A673 (cell line): Measurements from ENCODE around the gene TERT.

Experiments
- EZH2 ChIP-seq: fragments of 200-600 bp; sonication (generic); IDR thresholded peaks from 2 replicates; pipeline ENCODE4 v1.6.1; 2017; ENCODE audit warnings: borderline replicate concordance, low read depth, mild to moderate bottlenecking, mixed read lengths, antibody characterized with exemption, low read length; ENCODE audit not compliant: poor library complexity, severe bottlenecking
- TF ChIP-seq, protein P1 (sequence below): fragments of 300-800, 200-600 bp; sonication (generic); conservative IDR thresholded peaks from 2 replicates; pipeline ENCODE4 v1.5.1; 2017; ENCODE audit warnings: low read depth, mild to moderate bottlenecking, antibody characterized with exemption, low read length, moderate library complexity, mixed read lengths

DNA sequence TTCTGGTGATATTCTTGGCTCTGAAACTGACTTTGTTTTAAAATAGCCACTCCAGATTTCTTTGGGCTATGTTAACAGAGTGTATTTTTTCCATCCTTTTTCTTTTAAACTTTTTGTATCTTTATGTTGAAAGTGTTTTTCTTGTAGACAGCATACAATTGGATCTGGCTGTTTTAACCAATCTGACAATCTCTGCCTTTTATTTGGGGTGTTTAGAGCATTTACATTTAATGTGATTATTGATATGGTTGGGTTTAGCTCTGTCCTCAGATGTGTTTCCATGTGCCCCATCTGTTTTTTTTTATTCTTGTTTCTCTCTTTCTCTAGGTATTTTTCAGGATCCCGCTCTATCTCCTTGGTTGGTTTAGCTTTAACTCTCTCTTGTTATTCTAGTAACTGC is 59.0 kb downstream of the TERT start:
- no peak for TF ChIP-seq EZH2
- TF ChIP-seq, protein P1, sequence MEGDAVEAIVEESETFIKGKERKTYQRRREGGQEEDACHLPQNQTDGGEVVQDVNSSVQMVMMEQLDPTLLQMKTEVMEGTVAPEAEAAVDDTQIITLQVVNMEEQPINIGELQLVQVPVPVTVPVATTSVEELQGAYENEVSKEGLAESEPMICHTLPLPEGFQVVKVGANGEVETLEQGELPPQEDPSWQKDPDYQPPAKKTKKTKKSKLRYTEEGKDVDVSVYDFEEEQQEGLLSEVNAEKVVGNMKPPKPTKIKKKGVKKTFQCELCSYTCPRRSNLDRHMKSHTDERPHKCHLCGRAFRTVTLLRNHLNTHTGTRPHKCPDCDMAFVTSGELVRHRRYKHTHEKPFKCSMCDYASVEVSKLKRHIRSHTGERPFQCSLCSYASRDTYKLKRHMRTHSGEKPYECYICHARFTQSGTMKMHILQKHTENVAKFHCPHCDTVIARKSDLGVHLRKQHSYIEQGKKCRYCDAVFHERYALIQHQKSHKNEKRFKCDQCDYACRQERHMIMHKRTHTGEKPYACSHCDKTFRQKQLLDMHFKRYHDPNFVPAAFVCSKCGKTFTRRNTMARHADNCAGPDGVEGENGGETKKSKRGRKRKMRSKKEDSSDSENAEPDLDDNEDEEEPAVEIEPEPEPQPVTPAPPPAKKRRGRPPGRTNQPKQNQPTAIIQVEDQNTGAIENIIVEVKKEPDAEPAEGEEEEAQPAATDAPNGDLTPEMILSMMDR: no peak
